GM23248 (cell line): ENCODE results near the gene KDM4B.

Experiments used
- EZH2 ChIP-seq: fragments of 200-600 bp; sonication (generic); IDR thresholded peaks from 2 replicates; pipeline ENCODE4 v1.6.1; 2018; ENCODE audit warnings: antibody characterized with exemption, mild to moderate bottlenecking; ENCODE audit not compliant: insufficient read depth, poor library complexity, severe bottlenecking
- EZH2phosphoT487 ChIP-seq: fragments of 200-600 bp; sonication (generic); IDR thresholded peaks from 2 replicates; pipeline ENCODE4 v1.6.1; 2018; ENCODE audit warnings: antibody characterized with exemption, moderate library complexity, mild to moderate bottlenecking, low read depth; ENCODE audit not compliant: insufficient read depth

DNA sequence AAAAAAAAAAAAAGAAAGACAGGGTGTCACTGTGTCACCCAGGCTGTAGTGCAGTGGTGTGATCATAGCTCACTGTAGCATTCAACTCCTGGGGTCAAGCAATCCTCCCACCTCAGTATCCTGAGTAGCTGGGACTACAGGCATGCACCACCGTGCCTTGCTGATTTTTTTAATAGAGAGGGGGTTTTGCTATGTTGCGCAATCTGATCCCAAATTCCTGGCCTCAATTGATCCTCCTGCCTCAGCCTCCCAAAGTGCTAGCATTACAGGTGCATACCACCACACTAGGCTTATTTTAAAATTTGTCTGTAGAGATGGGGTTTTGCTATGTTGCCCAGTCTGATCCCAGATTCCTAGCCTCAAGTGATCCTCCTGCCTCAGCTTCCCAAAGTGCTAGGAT is 212.4 kb downstream of the KDM4B start:
- no peak for TF ChIP-seq EZH2
- TF ChIP-seq EZH2phosphoT487 = no peak
